Esophagus squamous epithelium (tissue), 4 donors: ENCODE data around the gene ENOX1.

ENCODE experiments used
- POLR2A ChIP-seq, 4 donors: fragments of 450-650 bp; IDR thresholded peaks; one replicate each; pipeline ENCODE4 v1.6.1; 2017; ENCODE audit warnings: antibody characterized with exemption in 4 of 4, mild to moderate bottlenecking in 4 of 4, moderate library complexity in 3 of 4
- TF ChIP-seq, protein P1 (sequence below), 6 experiments: fragments of 450-650 bp in 4 of 6; fragments of 200-600 bp in 2 of 6; sonication (generic) in 2 of 6; IDR thresholded peaks; one replicate each; pipeline ENCODE4 v1.5.1; 2016 to 2019; ENCODE audit warnings: antibody characterized with exemption in 6 of 6, mild to moderate bottlenecking in 4 of 6, moderate library complexity in 4 of 6

DNA sequence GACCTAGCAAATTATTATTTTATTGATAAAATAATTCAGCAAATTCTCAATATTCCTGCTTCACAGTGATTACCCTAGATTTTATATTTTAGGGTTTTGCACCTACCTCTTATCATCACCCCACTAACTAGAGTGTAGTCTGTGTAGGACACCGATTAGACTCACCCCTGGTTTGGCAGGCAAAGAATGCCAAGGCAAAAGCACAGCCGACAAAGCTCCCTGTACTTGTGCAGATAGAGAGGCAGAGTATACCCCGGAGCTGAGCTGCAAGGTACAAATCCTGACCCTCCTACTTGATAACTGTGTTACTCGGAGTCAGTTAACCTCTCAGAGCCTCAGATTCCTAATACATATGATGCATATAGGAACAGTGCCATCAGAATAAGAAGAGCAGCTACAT is 225.7 kb downstream of the ENOX1 start:
- TF ChIP-seq, protein P1, sequence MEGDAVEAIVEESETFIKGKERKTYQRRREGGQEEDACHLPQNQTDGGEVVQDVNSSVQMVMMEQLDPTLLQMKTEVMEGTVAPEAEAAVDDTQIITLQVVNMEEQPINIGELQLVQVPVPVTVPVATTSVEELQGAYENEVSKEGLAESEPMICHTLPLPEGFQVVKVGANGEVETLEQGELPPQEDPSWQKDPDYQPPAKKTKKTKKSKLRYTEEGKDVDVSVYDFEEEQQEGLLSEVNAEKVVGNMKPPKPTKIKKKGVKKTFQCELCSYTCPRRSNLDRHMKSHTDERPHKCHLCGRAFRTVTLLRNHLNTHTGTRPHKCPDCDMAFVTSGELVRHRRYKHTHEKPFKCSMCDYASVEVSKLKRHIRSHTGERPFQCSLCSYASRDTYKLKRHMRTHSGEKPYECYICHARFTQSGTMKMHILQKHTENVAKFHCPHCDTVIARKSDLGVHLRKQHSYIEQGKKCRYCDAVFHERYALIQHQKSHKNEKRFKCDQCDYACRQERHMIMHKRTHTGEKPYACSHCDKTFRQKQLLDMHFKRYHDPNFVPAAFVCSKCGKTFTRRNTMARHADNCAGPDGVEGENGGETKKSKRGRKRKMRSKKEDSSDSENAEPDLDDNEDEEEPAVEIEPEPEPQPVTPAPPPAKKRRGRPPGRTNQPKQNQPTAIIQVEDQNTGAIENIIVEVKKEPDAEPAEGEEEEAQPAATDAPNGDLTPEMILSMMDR (IDR thresholded peaks at IDR 0.05): no peak
- TF ChIP-seq POLR2A (IDR thresholded peaks at IDR 0.05): no peak
